Stomach (tissue), 9 donors: Measurements from ENCODE around the gene ATP5F1E. TPM values are rescaled to one million over a fixed set of nuclear protein-coding genes. Genes with fewer than 3 reads are reported as not detected.

Experiments
- DNase-seq, 2 donors: peaks; one replicate each; pipeline versions ENCODE4 v3.0.0 to v3.0.0-alpha.2; 2013 to 2019
- H3K27ac ChIP-seq, 5 donors: fragments of 200-600 bp in 4 of 5; sonication (generic) in 4 of 5; one replicate each; pipeline ENCODE4 v1.5.1; 2013 to 2019; ENCODE audit warnings: mild to moderate bottlenecking in 1 of 5, moderate library complexity in 1 of 5
- H3K27me3 ChIP-seq, 3 donors: fragments of 200-600 bp; sonication (generic); one replicate each; pipeline ENCODE4 v1.5.1; 2017 to 2019; ENCODE audit warnings: mixed run types in 1 of 3
- H3K36me3 ChIP-seq, 4 donors: fragments of 200-600 bp; sonication (generic); 1 replicate in 3 of 4; 2 replicates in 1 of 4; pipeline ENCODE4 v1.5.1; 2016 to 2019
- H3K4me1 ChIP-seq, 4 donors: fragments of 200-600 bp; sonication (generic); one replicate each; pipeline ENCODE4 v1.5.1; 2016 to 2019
- H3K4me3 ChIP-seq, 4 donors: fragments of 200-600 bp; sonication (generic) in 3 of 4; one replicate each; pipeline ENCODE4 v1.5.1; 2016 to 2019; ENCODE audit warnings: mild to moderate bottlenecking in 1 of 4
- H3K9me3 ChIP-seq, 4 donors: fragments of 200-600 bp; sonication (generic); one replicate each; pipeline ENCODE4 v1.5.1; 2016 to 2019
- EP300 ChIP-seq: sonication (generic); formaldehyde crosslinking; IDR thresholded peaks from one replicate; pipeline ENCODE4 v1.6.1; 2017; ENCODE audit warnings: antibody characterized with exemption
- POLR2A ChIP-seq, 4 donors: fragments of 450-650 bp; IDR thresholded peaks; one replicate each; pipeline ENCODE4 v1.6.1; 2016; ENCODE audit warnings: antibody characterized with exemption in 4 of 4, control low read depth in 2 of 4, mild to moderate bottlenecking in 1 of 4, moderate library complexity in 1 of 4
- POLR2AphosphoS5 ChIP-seq, 3 donors: sonication (generic); formaldehyde crosslinking; IDR thresholded peaks; one replicate each; pipeline ENCODE4 v1.6.1; 2016; ENCODE audit warnings: antibody characterized with exemption in 3 of 3
- WGBS, 5 donors: extraction: QIAGEN DNeasy Blood & Tissue Kit in 3 of 5; methylation state at CpG; one replicate each; pipeline versions ENCODE4 v1.1.5 to v1.1.7; 2013 to 2018; 5-methylcytosine and 5-hydroxymethylcytosine counted together
- intact Hi-C: fragments of 100-400 bp; cut with DNase I; formaldehyde crosslinking; loops from one replicate; pipeline ENCODE4 v1.15.1; 2023; ENCODE audit warnings: low total_unique reads
- polyA plus RNA-seq, 3 donors: library from polyadenylated mRNA; stranded (reverse); fragments of 200-250 nt; gene quantifications; one replicate each; pipeline ENCODE4 v1.2.3, GENCODE V29; 2013
- total RNA-seq, 5 donors: library from RNA; depleted of rRNA; stranded (reverse); fragments of >200 nt; gene quantifications; one replicate each; pipeline versions ENCODE4 v1.1.0 to v1.2.3, GENCODE V29; 2014 to 2016
- TF ChIP-seq, protein P1 (sequence below), 7 experiments: fragments of 450-650 bp in 4 of 7; fragments of 200-600 bp in 3 of 7; sonication (generic) in 3 of 7; IDR thresholded peaks; one replicate each; pipeline ENCODE4 v1.5.1; 2016 to 2019; ENCODE audit warnings: antibody characterized with exemption in 7 of 7, control low read depth in 2 of 7, mild to moderate bottlenecking in 1 of 7
- donor health status: healthy with polysubstance abuse.
- donor health status: Bipolar disorder and iron deficiency.
- donor health status: healthy.

Gene ATP5F1E
- total and polyA plus RNA-seq, 8 donors = 20.4 to 101 (median 43.9) TPM

DNA sequence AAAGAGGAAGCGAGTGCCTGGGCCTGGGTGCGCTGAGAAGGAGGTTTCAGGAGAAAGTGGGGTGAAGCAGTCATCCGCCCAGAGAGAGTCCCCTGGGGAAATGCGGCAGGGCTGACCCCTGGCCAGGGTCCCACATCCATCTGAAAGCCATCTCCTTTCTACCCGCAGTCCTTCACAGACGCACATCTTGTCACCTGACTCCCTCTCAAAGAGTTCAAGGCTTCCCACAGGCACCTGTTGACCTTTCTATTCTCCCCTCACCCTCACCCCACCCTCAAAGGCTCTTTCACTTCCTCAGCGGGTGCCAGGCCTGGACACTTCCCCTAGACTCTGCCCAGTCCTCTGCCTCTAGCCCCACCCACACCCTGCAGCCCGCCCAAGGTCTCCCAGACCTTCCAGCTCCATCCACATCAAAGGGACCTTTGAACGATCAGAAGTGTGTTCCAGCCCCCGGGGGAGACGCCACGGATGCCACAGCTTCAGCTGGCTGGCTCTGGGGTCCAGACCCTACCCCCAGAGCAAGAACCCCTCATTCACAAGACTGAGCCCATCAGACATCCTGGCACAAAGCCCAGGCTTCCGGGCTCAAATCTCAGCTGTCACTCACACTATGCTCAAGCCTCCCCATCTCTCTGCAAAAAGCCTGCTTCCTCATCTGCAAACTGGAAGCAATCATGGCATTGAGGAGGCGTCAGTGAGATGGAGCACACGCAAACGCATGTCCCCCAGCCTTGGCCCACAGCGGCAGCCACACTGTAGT is 27.2 kb downstream of the ATP5F1E start:
- Histone ChIP-seq H3K27me3 (no peaks in the 10 kb centered on the region), H3K36me3 (peaks cover 9 to 41% (median 38%) of the 10 kb centered on the region in 4 donors), H3K9me3 (no peaks in the 10 kb centered on the region), H3K4me1 (peaks cover 28 to 60% (median 47%) of the 10 kb centered on the region in 4 donors), H3K4me3 (peak overlapping the region; percentile 11 to 86 (median 77)), H3K27ac (peak overlapping the region; percentile 8 to 90 (median 84))
- no peak for TF ChIP-seq EP300
- no peak for TF ChIP-seq POLR2A (IDR thresholded peaks at IDR 0.05)
- TF ChIP-seq POLR2AphosphoS5 (IDR thresholded peaks at IDR 0.05) = no peak
- TF ChIP-seq, protein P1, sequence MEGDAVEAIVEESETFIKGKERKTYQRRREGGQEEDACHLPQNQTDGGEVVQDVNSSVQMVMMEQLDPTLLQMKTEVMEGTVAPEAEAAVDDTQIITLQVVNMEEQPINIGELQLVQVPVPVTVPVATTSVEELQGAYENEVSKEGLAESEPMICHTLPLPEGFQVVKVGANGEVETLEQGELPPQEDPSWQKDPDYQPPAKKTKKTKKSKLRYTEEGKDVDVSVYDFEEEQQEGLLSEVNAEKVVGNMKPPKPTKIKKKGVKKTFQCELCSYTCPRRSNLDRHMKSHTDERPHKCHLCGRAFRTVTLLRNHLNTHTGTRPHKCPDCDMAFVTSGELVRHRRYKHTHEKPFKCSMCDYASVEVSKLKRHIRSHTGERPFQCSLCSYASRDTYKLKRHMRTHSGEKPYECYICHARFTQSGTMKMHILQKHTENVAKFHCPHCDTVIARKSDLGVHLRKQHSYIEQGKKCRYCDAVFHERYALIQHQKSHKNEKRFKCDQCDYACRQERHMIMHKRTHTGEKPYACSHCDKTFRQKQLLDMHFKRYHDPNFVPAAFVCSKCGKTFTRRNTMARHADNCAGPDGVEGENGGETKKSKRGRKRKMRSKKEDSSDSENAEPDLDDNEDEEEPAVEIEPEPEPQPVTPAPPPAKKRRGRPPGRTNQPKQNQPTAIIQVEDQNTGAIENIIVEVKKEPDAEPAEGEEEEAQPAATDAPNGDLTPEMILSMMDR (IDR thresholded peaks at IDR 0.05) = no peak
- intact Hi-C loops = loop anchor here (5.0 kb wide), 1 partner anchor 37 kb away; the partner anchor contains the start of gene PRELID3B
- WGBS, 5 donors = 42 to 66% (median 61%) methylated on average over 14 to 17 of the region's 17 CpGs
- DNase-seq = peak; percentile 48 to 68

DNA sequence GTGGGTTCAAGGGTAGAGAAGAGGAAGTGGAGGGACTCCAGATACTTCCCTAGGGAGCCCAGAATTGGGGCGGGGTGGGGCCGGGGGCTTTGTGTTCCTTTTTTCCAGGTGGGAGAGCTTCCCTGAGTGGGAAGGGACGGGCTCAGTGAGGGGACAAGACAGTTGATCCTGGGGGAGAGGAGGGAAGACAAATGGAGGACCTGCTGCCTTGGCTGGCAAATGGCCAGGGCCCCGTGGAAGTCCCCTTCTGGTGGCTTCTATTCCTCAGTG is 27.7 kb downstream of the ATP5F1E start:
- H3K27me3 ChIP-seq = no peaks in the 10 kb centered on the region
- intact Hi-C loops = no loop called here
- H3K4me1 ChIP-seq = peaks cover 28 to 60% (median 45%) of the 10 kb centered on the region in 4 donors
- TF ChIP-seq POLR2A (IDR thresholded peaks at IDR 0.05) (no peak), POLR2AphosphoS5 (IDR thresholded peaks at IDR 0.05) (no peak), EP300 (no peak)
- TF ChIP-seq, protein P1 (IDR thresholded peaks at IDR 0.05) = no peak
- H3K36me3 ChIP-seq = peaks cover 9 to 45% (median 43%) of the 10 kb centered on the region in 4 donors
- DNase-seq = peak; percentile 50 to 61
- peak overlapping the region in 4 of 5 donors; percentile 31 to 90 (median 86) for H3K27ac ChIP-seq
- peak overlapping the region in 2 of 4 donors; percentile 72 to 86 for H3K4me3 ChIP-seq
- no peaks in the 10 kb centered on the region for H3K9me3 ChIP-seq
- 57 to 72% (median 69%) methylated on average over 3 to 4 of the region's 4 CpGs for WGBS, 5 donors

DNA sequence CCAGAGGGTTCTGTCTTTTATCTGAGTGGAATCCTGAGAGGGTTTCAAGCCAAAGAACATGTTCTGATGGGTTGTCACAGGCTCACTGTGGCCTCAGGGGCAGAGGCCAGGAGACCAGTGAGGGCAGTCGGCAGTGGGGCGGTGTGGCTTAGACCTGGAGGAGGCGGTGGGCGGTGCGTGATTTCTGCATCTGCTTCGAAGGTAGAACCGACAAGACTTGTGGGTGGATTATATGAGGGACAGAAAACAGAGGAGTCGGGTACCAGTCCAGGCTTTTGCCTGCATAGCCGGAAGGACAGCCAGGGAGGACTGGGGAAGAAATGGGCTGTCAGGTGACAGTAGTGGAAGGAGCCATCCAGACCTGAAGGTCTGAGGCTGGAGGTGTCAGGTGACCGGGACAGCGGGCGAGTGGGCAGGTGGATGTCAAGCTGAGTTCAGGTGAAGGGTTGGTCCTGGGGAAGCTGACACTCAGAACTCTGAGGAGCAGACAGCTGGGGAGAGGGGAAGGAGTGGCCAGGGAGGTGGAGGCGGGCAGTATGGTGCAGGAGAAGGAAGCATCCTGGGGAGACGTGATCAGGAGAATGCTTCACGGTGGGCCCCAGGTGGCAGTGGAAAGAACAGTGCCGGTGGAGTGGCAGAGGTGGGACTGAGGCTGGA is 28.2 kb downstream of the ATP5F1E start:
- Histone ChIP-seq H3K4me1 (peaks cover 28 to 60% (median 45%) of the 10 kb centered on the region in 4 donors), H3K36me3 (peaks cover 12 to 50% (median 48%) of the 10 kb centered on the region in 4 donors), H3K9me3 (no peaks in the 10 kb centered on the region), H3K27me3 (no peaks in the 10 kb centered on the region), H3K27ac (peak overlapping the region in 4 of 5 donors; percentile 31 to 90 (median 86)), H3K4me3 (peak overlapping the region in 2 of 4 donors; percentile 72 to 86)
- WGBS, 5 donors = 79 to 89% (median 84%) methylated on average over 16 of the region's 16 CpGs
- no peak for DNase-seq
- TF ChIP-seq POLR2A (IDR thresholded peaks at IDR 0.05) (no peak), POLR2AphosphoS5 (IDR thresholded peaks at IDR 0.05) (no peak), EP300 (no peak)
- TF ChIP-seq, protein P1 (IDR thresholded peaks at IDR 0.05) = no peak
- intact Hi-C loops = no loop called here

DNA sequence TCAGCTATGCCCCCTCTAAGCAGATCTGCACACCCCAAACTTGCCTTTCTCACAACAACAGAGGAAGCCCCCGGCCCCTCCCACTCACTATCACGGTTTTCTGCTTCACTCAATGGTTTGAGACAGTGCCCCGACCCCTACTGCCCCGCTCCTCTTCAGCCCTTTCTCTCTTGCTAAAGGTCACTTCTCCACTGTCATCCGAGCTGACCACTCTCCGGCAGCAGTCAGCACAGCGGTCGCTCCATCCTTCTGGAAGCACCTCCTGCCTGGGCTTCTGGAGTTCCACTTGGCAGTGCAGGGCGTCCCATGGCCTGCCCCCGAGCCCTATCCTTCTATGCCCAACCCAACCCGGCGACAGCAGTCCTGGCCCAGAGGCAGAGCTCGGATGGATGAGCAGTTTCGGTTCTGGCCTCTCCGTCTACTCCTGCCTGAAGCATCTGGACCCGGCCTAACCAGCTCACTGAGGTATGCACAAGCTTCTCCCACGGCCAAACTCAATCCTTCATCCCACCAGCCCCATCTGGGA is 29.2 kb downstream of the ATP5F1E start:
- H3K4me3 ChIP-seq = no peak overlapping the region
- no peak for DNase-seq
- no peak overlapping the region for H3K27ac ChIP-seq
- WGBS, 5 donors = 84 to 89% (median 88%) methylated on average over 16 to 17 of the region's 17 CpGs
- H3K27me3 ChIP-seq = no peaks in the 10 kb centered on the region
- peaks cover 17 to 60% (median 58%) of the 10 kb centered on the region in 4 donors for H3K36me3 ChIP-seq
- TF ChIP-seq EP300 (no peak), POLR2A (IDR thresholded peaks at IDR 0.05) (no peak), POLR2AphosphoS5 (IDR thresholded peaks at IDR 0.05) (no peak)
- TF ChIP-seq, protein P1 (IDR thresholded peaks at IDR 0.05) = no peak
- intact Hi-C loops = no loop called here
- peaks cover 28 to 53% (median 44%) of the 10 kb centered on the region in 4 donors for H3K4me1 ChIP-seq
- no peaks in the 10 kb centered on the region for H3K9me3 ChIP-seq
